NCI-H526 (cell line): ENCODE results near the gene TARS2.

Source experiments
- DNase-seq, 2 experiments: peaks; one replicate each; lab custom pipeline; 2025; lab: John Stamatoyannopoulos, UW

TARS2 gene

DNA sequence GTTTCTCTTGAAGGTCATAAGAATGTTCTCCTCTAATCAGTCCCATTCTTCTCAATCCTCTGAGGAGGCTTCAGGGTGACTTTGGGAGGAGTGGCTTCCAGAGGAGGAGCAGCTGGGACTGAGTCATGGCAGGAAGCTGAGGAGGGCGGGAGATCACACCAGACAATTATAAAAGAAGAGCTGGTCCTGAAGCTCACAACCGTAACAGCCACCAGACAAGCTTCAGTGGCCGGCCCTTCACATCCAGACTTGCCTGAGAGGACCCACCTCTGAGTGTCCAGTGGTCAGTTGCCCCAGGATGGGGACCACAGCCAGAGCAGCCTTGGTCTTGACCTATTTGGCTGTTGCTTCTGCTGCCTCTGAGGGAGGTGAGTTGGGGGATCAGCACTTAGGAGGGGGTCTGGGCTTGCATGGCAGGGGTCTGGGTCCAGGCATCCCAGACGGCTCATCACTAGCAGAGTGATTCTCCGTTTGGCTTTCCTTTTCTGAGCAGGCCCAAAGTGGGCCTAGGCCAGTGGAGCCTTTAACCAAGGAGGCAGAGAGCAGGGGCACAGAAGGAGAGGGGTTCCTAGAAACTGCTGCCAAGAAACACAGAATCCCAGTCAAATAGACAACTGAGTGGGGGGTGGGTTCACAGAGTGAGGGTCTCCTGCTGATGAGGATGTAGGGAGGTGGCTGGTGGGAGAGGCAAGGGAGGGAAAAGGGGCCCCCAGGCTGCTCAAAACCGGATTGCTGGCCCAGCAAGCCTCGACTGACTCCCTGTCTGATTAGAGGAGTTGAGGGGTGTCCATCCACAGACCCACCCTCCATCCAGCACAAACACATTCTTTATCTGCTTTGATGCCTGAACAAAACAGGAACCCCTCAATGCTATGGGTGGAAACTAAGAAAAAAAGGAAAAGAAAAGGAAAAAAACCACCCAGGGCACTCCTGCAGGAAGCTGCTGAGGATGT, 21.0 kb downstream of the TARS2 start, which contains the start of gene ECM1:
Gene ECM1, plus strand, starts transcription at position 198 of the 953 bp plus-strand sequence. Its CDS starts 101 bp downstream, at position 299.
- no peak for DNase-seq

DNA sequence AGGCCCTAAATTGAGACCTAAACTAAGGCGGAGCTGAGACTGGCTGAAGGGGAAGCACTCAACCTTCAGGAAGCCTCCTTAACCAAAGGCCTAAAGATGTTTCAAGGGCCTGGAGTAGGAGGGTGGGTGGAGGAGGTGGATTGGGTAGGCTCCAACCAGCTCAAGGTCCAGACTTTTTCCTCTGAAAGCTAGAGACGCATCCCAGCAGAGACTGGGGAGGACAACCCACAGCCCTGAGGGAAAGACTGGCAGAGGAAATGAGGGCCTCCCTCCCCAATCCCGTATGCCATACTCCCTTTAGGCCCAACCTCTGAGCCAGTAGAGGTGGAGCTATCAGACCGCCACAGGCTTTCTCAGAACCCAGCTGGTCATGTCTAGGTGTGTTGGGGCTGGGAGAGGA, 21.8 kb downstream of the TARS2 start:
- DNase-seq: no peak

DNA sequence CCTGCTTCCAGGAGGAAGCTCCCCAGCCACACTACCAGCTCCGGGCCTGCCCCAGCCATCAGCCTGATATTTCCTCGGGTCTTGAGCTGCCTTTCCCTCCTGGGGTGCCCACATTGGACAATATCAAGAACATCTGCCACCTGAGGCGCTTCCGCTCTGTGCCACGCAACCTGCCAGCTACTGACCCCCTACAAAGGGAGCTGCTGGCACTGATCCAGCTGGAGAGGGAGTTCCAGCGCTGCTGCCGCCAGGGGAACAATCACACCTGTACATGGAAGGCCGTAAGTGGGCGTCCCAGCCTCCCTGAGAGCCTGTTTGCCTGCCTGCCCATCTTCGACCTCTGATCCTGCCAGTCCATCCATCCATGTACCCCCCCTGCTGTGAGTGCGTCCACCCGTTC, 24.3 kb downstream of the TARS2 start:
- DNase-seq: no peak

DNA sequence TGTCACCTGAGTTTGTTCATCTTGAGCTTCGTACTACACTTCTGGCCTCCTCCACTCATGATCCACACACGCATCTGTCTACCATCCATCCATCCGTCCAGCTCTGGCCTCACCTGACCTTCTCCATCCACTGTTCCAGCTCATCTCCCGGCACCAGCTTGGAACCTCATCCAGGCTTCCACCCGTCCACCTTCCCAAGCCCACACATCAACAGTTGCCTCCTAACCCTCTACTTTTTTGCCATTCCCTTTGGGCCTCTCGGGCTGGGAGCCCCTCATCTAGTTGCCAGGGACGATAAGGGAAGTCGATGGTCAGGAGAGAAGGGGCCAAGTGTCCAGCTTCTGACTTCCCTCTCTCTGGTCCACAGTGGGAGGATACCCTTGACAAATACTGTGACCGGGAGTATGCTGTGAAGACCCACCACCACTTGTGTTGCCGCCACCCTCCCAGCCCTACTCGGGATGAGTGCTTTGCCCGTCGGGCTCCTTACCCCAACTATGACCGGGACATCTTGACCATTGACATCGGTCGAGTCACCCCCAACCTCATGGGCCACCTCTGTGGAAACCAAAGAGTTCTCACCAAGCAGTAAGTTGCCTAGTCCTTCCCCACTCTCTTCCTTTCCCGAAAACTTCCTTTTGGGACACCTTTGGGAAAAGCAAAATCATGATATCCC, 24.9 kb downstream of the TARS2 start:
- DNase-seq: no peak

DNA sequence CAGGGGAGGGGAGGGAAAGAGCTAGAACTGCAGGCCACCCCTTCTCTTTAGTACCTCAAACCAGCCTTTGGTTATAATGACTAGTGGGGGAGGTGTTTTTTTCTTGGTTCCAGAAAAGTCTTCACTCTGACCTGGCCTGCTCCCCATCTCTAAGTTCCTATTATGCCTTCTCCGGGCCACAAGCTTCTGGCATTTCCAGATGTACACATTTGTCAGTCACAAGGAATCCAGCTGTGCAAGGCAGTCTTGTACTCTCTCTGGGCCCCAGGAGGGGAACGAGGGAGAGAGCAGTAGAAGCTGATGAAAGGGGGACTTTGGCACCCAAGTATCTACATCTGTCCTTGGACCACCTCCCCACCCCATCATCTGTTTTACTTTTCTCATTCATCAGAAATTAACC, 25.6 kb downstream of the TARS2 start:
- DNase-seq: no peak

- DNase-seq: no peak
Measured at GRCh38 chr1:150513351-150513791, 26.2 kb downstream of the TARS2 start.

DNA sequence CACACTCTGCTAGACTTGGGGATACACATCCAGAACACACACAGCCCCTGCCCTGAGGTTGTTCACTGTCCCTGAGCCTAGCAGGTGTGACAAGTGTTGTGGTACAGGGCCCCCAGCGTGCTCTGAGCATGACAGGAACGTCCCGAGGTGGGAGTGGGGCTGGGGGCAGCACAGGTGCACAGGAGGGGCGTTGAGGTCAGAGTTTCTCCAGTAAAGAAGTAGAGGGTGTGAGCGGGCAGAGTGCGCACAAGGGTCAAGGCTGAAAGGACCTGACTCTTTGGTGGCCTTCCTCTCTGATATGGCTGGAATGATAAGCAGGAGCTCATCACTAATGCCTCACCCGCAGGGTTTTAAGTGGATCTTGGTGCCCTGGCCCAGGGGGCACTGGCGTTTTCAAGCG, 27.0 kb downstream of the TARS2 start:
- no peak for DNase-seq

GRCh38 chr1:150514913-150515327, 27.7 kb downstream of the TARS2 start:
- DNase-seq: no peak

GRCh38 chr1:150515328-150516049, 28.3 kb downstream of the TARS2 start, which contains the start of gene FALEC:
Gene FALEC (plus strand): TSS chr1:150515752.
- peak; percentile 98 to 100 for DNase-seq

- peak; percentile 96 for DNase-seq
Measured at GRCh38 chr1:150516050-150516591, 28.9 kb downstream of the TARS2 start.

DNA sequence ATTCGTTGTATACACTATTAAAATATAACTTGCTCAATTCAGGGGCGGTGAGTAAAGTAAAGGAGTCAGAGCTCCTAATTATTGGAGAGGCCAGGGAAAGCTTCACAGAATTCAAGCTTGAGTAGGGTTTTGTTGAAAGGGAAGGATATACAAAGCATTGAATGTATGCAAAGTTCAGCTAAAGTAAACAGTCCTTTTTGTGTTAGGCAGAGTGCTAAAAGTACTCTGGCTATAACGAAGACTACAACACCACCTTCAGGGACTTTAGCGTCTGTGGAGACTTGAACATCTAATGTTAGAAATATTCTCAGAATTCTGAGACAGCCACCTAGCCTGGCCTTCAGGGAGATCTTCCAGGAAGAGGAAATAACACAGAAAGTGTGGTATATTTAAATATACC, 29.4 kb downstream of the TARS2 start:
- DNase-seq: peak; percentile 97

GRCh38 chr1:150521196-150521968, 34.2 kb downstream of the TARS2 start:
- peak; percentile 45 to 70 for DNase-seq

DNA sequence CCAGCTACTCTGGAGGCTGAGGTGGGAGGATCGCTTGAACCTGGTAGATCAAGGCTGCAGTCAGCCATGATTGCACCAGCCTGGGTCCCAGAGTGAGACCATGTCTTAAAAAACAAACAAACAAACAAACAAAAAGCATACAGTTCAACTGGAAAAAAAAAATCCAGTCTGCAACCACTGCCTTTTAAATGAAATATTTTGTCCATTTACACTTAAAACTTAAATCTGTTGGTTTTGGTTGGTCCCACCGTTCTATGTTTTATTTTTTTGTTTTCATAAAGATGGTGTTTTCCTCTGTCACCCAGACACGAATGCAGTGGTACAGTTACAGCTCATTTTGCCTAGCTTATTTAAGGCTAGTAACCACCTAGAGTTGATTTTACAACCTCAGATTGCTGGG, 38.1 kb downstream of the TARS2 start:
- DNase-seq: no peak

DNA sequence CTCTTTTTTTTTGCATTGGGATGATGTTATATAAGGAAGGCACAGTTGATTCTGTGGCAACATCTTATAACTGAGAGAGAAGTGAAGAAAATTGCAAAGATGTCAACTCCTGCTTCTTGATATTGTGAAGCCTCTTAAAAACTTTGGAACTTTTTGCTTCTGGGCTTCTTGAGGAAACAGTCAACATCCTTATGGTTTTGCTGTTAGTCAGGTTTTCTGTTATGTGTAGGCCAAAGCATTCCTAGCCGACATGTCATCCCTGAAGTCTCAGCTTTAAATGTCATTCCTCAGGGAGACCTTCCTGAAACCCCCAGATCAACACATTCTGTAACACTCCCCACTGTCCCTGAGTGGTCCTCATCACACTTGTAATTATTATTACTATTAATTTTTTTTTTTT, 41.0 kb downstream of the TARS2 start:
- no peak for DNase-seq

DNA sequence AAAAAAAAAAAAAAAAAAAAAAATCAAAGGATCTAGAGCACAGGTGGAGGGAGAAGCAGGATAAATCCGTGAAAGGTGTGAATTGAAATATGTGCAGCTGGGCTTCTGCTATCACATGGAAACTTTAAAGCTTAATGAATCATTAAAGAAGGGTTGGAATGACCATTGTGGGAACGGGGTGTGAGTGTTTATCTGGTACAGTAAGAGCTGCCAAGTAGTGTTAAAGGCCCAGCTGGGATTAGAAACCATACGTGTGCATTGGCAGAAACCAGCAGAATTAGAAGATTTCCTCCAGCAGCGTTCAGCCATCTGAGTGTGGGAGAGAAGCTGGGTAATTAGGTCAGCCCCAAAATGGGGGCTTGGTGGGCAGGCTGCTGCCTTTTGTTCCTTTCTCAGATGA, 41.8 kb downstream of the TARS2 start:
- DNase-seq: no peak

DNA sequence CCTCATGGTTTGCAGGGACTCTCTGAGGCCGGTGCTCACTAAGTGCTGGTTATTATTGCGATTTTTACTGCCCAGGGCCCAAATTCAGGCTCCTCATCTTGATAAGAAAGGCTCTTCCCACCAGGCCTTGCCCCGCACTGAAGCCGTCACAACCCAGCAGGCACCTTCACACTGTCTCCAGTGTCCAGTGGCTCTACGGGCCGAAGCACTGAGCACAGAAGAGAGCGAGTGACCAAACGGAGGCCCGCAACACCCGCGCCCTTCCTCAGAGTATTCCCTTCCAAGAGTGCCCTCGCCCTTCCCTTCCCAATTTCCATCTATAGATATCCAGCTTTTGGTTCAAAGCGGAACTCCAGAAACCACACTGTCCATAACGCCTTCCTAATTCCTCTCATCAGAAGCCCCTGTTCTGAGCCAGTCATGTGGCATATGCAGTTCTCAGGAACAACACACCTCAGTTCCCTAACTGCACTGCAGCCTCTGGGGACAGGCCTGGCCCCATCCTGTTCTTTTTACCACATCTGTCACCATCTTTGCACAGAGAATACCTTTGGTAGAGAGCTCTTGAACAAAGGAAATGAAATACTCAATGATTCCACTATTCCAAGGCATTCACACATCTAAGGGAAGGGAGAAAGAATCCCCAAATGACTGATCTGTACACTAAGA, 43.4 kb downstream of the TARS2 start:
- no peak for DNase-seq

- peak in 1 of 2 experiments; percentile 48 for DNase-seq
Measured at GRCh38 chr1:150532860-150533259, 45.6 kb downstream of the TARS2 start.

DNA sequence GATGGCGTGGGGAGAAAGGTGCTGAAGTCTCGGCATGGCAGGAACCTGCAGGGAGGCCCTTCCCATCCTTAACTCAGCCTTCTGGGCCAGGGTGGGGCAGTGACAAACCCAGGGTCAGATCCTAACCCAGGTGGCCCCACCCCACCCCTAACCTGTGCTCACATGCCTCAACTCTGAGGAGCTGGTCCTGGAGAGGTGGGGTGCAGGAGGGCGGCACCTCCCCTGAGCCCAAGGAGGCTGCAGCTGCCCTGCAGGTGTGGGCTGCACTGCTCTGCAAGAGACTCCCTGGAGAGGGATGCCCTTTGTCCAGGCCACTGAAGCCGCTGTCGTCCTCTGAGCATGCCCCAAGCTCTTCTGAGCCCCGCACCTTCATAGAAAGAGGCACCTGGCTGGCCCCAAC, 46.8 kb downstream of the TARS2 start:
- no peak for DNase-seq

- DNase-seq: no peak
Measured at GRCh38 chr1:150535511-150536287, 48.5 kb downstream of the TARS2 start.
